GM11168 (cell line): Measurements from ENCODE around the gene PLEKHO1.
"Not testable (repeated sequence)": the region's sequence is repeated elsewhere in the genome, so short reads cannot be mapped to it uniquely, and the experiment has no call there.

Source experiments
- in situ Hi-C: fragments of 300-500 bp; cut with MboI; formaldehyde crosslinking; loops from one replicate; pipeline ENCODE4 v1.12.0; 2022; ENCODE audit warnings: low sequenced_read_pairs; ENCODE audit not compliant: unreplicated experiment

Gene PLEKHO1, protein sequence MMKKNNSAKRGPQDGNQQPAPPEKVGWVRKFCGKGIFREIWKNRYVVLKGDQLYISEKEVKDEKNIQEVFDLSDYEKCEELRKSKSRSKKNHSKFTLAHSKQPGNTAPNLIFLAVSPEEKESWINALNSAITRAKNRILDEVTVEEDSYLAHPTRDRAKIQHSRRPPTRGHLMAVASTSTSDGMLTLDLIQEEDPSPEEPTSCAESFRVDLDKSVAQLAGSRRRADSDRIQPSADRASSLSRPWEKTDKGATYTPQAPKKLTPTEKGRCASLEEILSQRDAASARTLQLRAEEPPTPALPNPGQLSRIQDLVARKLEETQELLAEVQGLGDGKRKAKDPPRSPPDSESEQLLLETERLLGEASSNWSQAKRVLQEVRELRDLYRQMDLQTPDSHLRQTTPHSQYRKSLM

GRCh38 chr1:150149271-150150132 lies at the start of gene PLEKHO1:
PLEKHO1 (plus strand) TSS chr1:150149916; CDS start chr1:150150258, 342 bp downstream.
- in situ Hi-C loops = no loop called here

DNA sequence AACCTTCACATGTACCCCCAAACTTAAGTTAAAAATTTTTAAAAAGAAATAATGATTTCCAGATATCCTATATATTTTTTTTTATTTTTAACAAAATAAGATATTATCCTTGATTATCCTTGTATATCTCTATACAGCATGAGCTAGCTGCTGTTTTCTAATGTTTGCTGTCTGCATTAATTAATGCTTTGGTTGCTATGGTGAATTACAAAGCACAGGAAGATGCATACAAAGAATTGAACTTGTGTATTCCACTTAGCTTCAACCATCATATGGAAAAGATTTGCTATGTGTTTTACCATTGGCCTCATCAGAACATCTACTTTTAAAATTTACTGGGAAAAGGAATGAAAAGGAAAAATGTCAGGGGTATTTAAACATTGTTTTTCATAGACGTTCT lies 46.7 kb upstream of the PLEKHO1 start:
- in situ Hi-C loops = no loop called here

DNA sequence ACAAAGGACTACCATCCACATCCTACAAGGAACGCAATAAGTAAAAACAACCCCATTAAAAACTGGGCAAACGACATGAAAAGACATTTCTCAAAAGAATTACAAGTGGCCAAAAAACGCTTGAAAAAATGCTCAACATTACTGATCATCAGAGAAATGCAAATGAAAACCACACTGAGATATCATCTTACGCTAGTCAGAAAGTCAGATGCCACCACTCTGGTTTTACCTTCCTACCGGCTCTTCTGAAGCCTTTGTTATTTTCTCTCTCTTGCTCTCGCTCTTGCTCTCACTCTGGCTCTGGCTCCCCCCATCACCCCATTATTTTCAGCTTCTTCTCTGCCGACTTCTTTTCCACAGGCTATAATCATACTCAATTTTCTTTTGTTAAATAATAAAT lies 43.4 kb upstream of the PLEKHO1 start:
- in situ Hi-C loops = no loop called here

DNA sequence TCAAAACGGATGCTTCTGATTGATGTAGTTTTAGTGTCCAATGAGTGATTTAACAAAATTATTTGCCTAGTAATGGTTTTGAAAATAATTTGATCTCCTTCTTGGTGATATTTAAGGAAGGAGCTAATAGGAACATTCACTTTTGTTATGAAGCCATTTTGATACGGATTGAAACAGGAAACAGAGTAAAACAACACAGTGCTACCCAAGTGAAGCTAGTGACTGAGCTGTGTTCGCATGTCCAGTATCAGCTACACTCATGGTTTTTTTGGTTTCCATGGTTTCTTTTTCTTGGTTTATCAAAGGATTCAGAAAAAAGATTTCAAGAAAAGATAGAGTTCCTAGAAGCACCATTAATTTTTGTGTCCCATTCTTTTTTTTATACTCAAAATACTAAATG lies 40.1 kb upstream of the PLEKHO1 start:
- in situ Hi-C loops = no loop called here

GRCh38 chr1:150110116-150110515 lies 39.6 kb upstream of the PLEKHO1 start:
- in situ Hi-C loops = no loop called here

- in situ Hi-C loops = no loop called here
These were observed 38.0 kb upstream of the PLEKHO1 start for GRCh38 chr1:150111670-150112069.

GRCh38 chr1:150115121-150115520 lies 34.6 kb upstream of the PLEKHO1 start:
- in situ Hi-C loops = no loop called here

DNA sequence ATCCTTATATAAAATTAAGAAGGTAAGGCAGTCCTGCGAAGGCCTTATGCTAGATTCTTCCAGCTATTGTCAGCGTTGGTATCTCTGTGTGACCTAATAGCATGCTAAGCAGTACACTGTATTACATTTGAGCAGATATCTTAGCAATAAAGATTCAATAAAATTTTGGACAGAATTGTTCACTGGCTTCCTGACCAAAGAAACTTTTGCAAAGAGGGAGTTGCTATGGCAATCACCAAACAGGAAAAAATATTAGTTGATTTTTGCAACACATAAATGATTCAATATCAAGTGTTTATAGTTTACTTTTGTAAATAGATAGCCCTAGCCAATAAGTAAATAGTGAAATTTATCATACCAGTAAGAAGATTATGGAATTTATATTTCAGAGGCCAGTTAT lies 31.0 kb upstream of the PLEKHO1 start:
- in situ Hi-C loops = no loop called here

- in situ Hi-C loops = no loop called here
These were observed 28.4 kb upstream of the PLEKHO1 start for GRCh38 chr1:150121236-150121862.

- in situ Hi-C loops = no loop called here
These were observed 22.9 kb upstream of the PLEKHO1 start for GRCh38 chr1:150126811-150127210.

DNA sequence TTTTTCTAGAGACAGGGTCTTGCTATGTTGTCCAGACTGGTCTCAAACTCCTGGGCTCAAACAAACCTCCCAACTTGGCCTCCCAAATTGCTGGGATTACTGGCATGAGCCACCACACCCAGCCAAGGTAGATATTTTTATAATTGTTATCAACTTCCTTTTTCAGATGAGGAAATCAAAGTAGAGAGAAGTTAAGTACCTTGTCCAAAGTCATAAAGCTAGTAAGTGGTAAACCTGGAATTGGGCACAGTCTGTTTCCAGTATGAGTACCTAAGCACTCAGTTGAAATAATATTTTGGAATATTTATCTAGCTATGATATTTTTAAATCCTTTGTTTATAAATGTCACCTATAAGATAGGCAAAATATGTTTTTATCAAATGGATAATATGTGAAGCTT lies 22.3 kb upstream of the PLEKHO1 start:
- in situ Hi-C loops = no loop called here

DNA sequence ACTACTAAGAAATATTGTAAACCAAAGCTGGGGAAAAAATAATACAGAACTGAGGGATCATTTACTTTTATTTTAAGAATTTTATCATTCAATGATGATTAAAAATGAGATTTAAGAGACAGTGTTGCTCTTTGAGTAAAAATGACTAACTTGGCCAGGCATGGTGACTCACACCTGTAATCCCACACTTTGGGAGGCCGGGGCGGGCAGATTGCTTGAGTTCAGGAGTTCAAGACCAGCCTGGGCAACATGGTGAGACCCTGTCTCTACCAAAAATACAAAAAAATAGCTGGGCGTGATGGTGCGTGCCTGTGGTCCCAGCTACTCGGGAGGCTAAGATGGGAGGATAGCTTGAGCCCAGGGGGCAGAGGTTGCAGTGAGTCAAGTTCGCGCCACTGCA lies 21.8 kb upstream of the PLEKHO1 start:
- in situ Hi-C loops = no loop called here

DNA sequence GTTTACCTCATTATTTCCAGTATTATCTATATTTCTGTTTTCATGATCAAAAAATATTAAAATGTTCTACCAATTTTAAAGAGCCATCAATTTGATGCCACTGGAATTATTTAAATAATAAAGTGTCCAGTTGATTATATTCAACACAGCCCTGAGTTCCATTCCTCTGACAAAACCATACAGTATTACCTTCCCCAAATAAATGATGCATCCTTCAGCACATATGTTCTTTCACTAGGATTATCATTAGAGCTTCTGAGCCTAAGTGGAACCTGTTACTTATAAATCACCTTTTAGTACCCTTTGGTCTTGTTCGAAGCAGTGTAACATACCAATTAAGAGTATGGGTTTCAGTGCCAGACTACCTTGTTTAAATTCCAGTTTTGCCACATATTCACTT lies 17.3 kb upstream of the PLEKHO1 start:
- in situ Hi-C loops = no loop called here

GRCh38 chr1:150134537-150134936 lies 15.2 kb upstream of the PLEKHO1 start:
- in situ Hi-C loops = no loop called here

DNA sequence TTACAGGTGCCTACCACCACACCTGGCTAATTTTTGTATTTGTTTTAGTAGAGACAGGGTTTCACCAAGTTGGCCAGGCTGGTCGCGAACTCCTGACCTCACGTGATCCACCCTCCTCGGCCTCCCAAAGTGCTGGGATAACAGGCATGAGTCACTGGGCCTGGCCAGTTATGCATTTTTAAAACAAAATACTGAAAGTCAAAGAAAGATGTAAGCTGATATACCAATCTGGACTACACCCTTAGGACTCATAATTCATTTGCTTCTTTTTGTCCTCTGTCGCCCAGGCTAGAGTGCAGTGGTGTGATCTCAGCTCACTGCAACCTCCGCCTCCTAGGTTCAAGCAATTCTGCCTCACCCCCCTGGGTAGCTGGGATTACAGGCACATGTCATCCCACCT lies 14.3 kb upstream of the PLEKHO1 start:
- in situ Hi-C loops = not testable (repeated sequence)

- in situ Hi-C loops = no loop called here
These were observed 11.7 kb upstream of the PLEKHO1 start for GRCh38 chr1:150138044-150138443.

GRCh38 chr1:150141452-150141851 lies 8.3 kb upstream of the PLEKHO1 start:
- in situ Hi-C loops = no loop called here

- in situ Hi-C loops = no loop called here
These were observed 7.6 kb upstream of the PLEKHO1 start for GRCh38 chr1:150142083-150142482.

DNA sequence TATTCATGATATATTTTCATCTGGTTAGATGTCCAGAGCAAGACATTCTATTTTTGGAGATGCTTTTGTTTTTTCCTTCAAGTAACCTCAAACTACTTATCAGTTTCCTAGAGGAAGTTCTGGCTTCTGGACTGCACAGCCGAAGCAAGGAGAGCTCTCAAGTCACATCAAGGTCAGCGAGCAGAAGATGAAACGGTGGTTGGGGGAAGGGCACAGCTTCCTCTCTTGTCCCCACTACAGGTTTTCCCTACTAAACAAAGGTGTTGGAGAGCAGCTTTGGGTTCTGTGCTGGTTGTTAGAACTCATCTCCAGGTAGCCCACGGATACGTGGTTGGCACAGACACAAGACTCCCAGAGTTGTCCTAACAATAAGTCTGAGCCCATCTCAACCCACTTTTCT lies 5.1 kb upstream of the PLEKHO1 start:
- in situ Hi-C loops = no loop called here

DNA sequence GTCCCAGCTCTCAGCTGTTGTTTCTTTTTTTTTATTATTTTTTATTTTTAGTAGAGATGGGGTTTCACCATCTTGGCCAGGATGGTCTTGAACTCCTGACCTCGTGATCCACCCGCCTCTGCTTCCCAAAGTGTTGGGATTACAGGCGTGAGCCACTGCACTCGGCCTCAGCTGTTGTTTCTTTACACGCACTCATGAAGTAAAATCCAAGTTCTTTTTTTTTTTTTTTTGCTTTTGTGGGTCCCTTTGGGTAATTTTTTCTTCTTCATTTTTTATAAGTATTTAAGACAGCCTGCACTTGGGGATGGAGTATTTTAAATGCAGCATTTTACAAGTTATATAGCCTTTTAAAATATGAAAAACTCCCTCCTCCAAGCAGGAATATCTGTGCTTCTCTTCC lies 3.7 kb upstream of the PLEKHO1 start:
- in situ Hi-C loops = not testable (repeated sequence)
